H1 (cell line): ENCODE measurements around the gene TSC22D4. TPM values are rescaled to one million over a fixed set of nuclear protein-coding genes. Genes with fewer than 3 reads are reported as not detected.
"Not testable (repeated sequence)": the region's sequence is repeated elsewhere in the genome, so short reads cannot be mapped to it uniquely, and the experiment has no call there.

Source experiments
- CTCF ChIA-PET: fragments of 300-600 bp; sonication (Branson Sonifier 250); formaldehyde crosslinking; loops from one replicate; lab custom pipeline; 2021; ENCODE audit not compliant: partially characterized antibody; lab: Charles Lee
- POLR2A ChIA-PET: fragments of 300-600 bp; sonication (Branson Sonifier 250); formaldehyde crosslinking; loops from one replicate; lab custom pipeline; 2021; ENCODE audit warnings: inconsistent platforms; ENCODE audit not compliant: partially characterized antibody; lab: Charles Lee
- DNase-seq, 2 experiments: peaks; one replicate each; pipeline versions ENCODE4 v3.0.0 to v3.0.0-alpha.2; 2010 to 2022; ENCODE audit warnings: low spot score in 2 of 2, low read depth in 1 of 2, mixed read lengths in 1 of 2
- FAIRE-seq: peaks from 2 replicates; lab custom pipeline; 2011; peaks lifted over from hg19 to GRCh38; lab: Jason Lieb, UNC
- H2AFZ ChIP-seq: 2 replicates; pipeline ENCODE4 v1.8.1; 2012; ENCODE audit warnings: low read length, inconsistent platforms
- H2AK5ac ChIP-seq: 2 replicates; pipeline ENCODE4 v1.6.1; 2013; ENCODE audit warnings: low read depth, low read length
- H2BK120ac ChIP-seq: replicated peaks from 2 replicates; pipeline ENCODE3; 2013; ENCODE audit warnings: low read depth, low read length, inconsistent platforms
- H2BK12ac ChIP-seq: 2 replicates; pipeline ENCODE4 v1.6.1; 2013; ENCODE audit warnings: low read depth, low read length
- H2BK15ac ChIP-seq: 2 replicates; pipeline ENCODE4 v1.6.1; 2013; ENCODE audit warnings: low read length
- H2BK20ac ChIP-seq: 2 replicates; pipeline ENCODE4 v1.6.1; 2013; ENCODE audit warnings: low read length
- H2BK5ac ChIP-seq: 2 replicates; pipeline ENCODE4 v1.6.1; 2013; ENCODE audit warnings: low read depth, low read length
- H3K14ac ChIP-seq: 2 replicates; pipeline ENCODE4 v1.6.1; 2013; ENCODE audit warnings: inconsistent platforms; ENCODE audit not compliant: insufficient read length
- H3K18ac ChIP-seq: 2 replicates; pipeline ENCODE4 v1.6.1; 2013; ENCODE audit warnings: low read length; ENCODE audit errors: extremely low read depth
- H3K23ac ChIP-seq: 2 replicates; pipeline ENCODE4 v1.6.1; 2013; ENCODE audit warnings: inconsistent platforms; ENCODE audit not compliant: insufficient read length
- H3K23me2 ChIP-seq: 2 replicates; pipeline ENCODE4 v1.6.1; 2013; ENCODE audit warnings: low read depth, low read length
- H3K27ac ChIP-seq: 2 replicates; pipeline ENCODE4 v1.6.1; 2011; ENCODE audit warnings: low read depth, low read length, inconsistent platforms
- H3K27me3 ChIP-seq, 4 experiments: replicated peaks in 1 of 4; 1 replicate in 1 of 4; 2 replicates in 3 of 4; pipeline versions ENCODE4 v1.6.1 to v1.8.1; 2011 to 2013; ENCODE audit warnings: low read length in 3 of 4, mild to moderate bottlenecking in 3 of 4, inconsistent platforms in 2 of 4, mixed read lengths in 2 of 4, moderate library complexity in 1 of 4; ENCODE audit not compliant: control insufficient read depth in 3 of 4, insufficient read depth in 3 of 4; ENCODE audit errors: extremely low read depth in 1 of 4
- H3K36me3 ChIP-seq, 4 experiments: 2 replicates each; pipeline versions ENCODE4 v1.6.1 to v1.8.1; 2011 to 2013; ENCODE audit warnings: mild to moderate bottlenecking in 4 of 4, low read length in 3 of 4, moderate library complexity in 2 of 4, control low read depth in 1 of 4, inconsistent platforms in 1 of 4; ENCODE audit not compliant: insufficient read depth in 4 of 4, control insufficient read depth in 2 of 4
- H3K4ac ChIP-seq: replicated peaks from 2 replicates; pipeline ENCODE3; 2013; ENCODE audit warnings: low read length, low read depth, mixed read lengths, inconsistent platforms; ENCODE audit not compliant: insufficient read length
- H3K4me1 ChIP-seq, 4 experiments: replicated peaks in 1 of 4; 1 replicate in 1 of 4; 2 replicates in 3 of 4; pipeline versions ENCODE4 v1.6.1 to v1.8.1; 2011 to 2013; ENCODE audit warnings: low read length in 3 of 4, inconsistent platforms in 2 of 4, mixed read lengths in 1 of 4; ENCODE audit not compliant: insufficient read depth in 4 of 4, control insufficient read depth in 3 of 4
- H3K4me2 ChIP-seq, 2 experiments: 2 replicates each; pipeline versions ENCODE4 v1.6.1 to v1.8.1; 2011 to 2013; ENCODE audit warnings: low read depth in 2 of 2, low read length in 2 of 2, control low read depth in 1 of 2, inconsistent platforms in 1 of 2, mild to moderate bottlenecking in 1 of 2; ENCODE audit not compliant: insufficient read depth in 1 of 2
- H3K4me3 ChIP-seq, 4 experiments: fragments of 200-600, 300-600 bp in 1 of 4; sonication (generic), shearing (Covaris generic), sonication (Bioruptor Twin) in 1 of 4; 2 replicates each; pipeline versions ENCODE4 v1.5.1 to v1.8.1; 2011 to 2016; ENCODE audit warnings: low read length in 4 of 4, low read depth in 3 of 4, control low read depth in 2 of 4, inconsistent platforms in 2 of 4, mild to moderate bottlenecking in 2 of 4, mixed read lengths in 1 of 4, moderate library complexity in 1 of 4; ENCODE audit not compliant: insufficient read depth in 2 of 4; ENCODE audit errors: extremely low read depth in 1 of 4
- H3K56ac ChIP-seq: replicated peaks from 2 replicates; pipeline ENCODE3; 2013; ENCODE audit warnings: low read depth, mild to moderate bottlenecking, mixed read lengths, low read length, inconsistent platforms; ENCODE audit not compliant: insufficient read length
- H3K79me1 ChIP-seq: 2 replicates; pipeline ENCODE4 v1.6.1; 2013; ENCODE audit warnings: low read depth, low read length, control low read depth
- H3K79me2 ChIP-seq, 2 experiments: 2 replicates each; pipeline versions ENCODE4 v1.6.1 to v1.8.1; 2012 to 2013; ENCODE audit warnings: low read length in 2 of 2, mild to moderate bottlenecking in 2 of 2, inconsistent platforms in 1 of 2; ENCODE audit not compliant: insufficient read depth in 2 of 2, control insufficient read depth in 1 of 2
- H3K9ac ChIP-seq, 4 experiments: replicated peaks in 1 of 4; 1 replicate in 1 of 4; 2 replicates in 3 of 4; pipeline versions ENCODE4 v1.6.1 to v1.8.1; 2011 to 2013; ENCODE audit warnings: low read depth in 3 of 4, low read length in 3 of 4, control low read depth in 2 of 4, mild to moderate bottlenecking in 2 of 4, moderate library complexity in 2 of 4, inconsistent platforms in 1 of 4; ENCODE audit errors: extremely low read depth in 1 of 4
- H3K9me3 ChIP-seq, 2 experiments: 2 replicates each; pipeline versions ENCODE4 v1.6.1 to v1.8.1; 2012 to 2013; ENCODE audit warnings: mild to moderate bottlenecking in 2 of 2, moderate library complexity in 2 of 2, control low read depth in 1 of 2, inconsistent platforms in 1 of 2, low read depth in 1 of 2, low read length in 1 of 2, mixed read lengths in 1 of 2; ENCODE audit not compliant: insufficient read depth in 2 of 2
- H4K20me1 ChIP-seq, 2 experiments: replicated peaks in 1 of 2; 2 replicates each; pipeline versions ENCODE3 to v1.8.1; 2011 to 2013; ENCODE audit warnings: inconsistent platforms in 2 of 2, low read length in 2 of 2, mild to moderate bottlenecking in 1 of 2; ENCODE audit not compliant: insufficient read depth in 2 of 2, control insufficient read depth in 1 of 2
- H4K5ac ChIP-seq: 2 replicates; pipeline ENCODE4 v1.6.1; 2013; ENCODE audit warnings: low read length, low read depth, mixed read lengths, inconsistent platforms; ENCODE audit not compliant: insufficient read length
- H4K8ac ChIP-seq: 2 replicates; pipeline ENCODE4 v1.8.0; 2013; ENCODE audit warnings: mild to moderate bottlenecking, moderate library complexity, low read length, inconsistent platforms; ENCODE audit not compliant: insufficient read depth; ENCODE audit errors: extremely low read depth
- H4K91ac ChIP-seq: replicated peaks from 2 replicates; pipeline ENCODE3; 2013; ENCODE audit warnings: low read length, mixed read lengths, inconsistent platforms; ENCODE audit not compliant: insufficient read length
- BACH1 ChIP-seq: IDR thresholded peaks from 2 replicates; pipeline ENCODE4 v1.6.1; 2012; ENCODE audit warnings: low read length, improper control_type of control experiment
- BCL11A ChIP-seq, 2 experiments: IDR thresholded peaks; one replicate each; pipeline ENCODE4 v1.6.1; 2011; ENCODE audit warnings: low read depth in 2 of 2, low read length in 2 of 2, mild to moderate bottlenecking in 2 of 2
- CHD1 ChIP-seq: IDR thresholded peaks from 2 replicates; pipeline ENCODE4 v1.6.1; 2012; ENCODE audit warnings: low read depth, low read length, improper control_type of control experiment
- CTBP2 ChIP-seq: IDR thresholded peaks from 2 replicates; pipeline ENCODE4 v1.7.0; 2011; ENCODE audit warnings: borderline replicate concordance, mild to moderate bottlenecking, moderate library complexity, mixed read lengths, low read length; ENCODE audit not compliant: insufficient read depth, insufficient read length
- WGBS, 2 experiments: shearing (Covaris generic) in 1 of 2; methylation state at CpG; one replicate each; pipeline versions ENCODE4 v1.1.6 to v1.1.7; 2013 to 2015; ENCODE audit warnings: low lambda C conversion rate in 2 of 2, mixed read lengths in 2 of 2, inconsistent platforms in 1 of 2, low coverage in 1 of 2, missing lambda C conversion rate in 1 of 2; ENCODE audit not compliant: insufficient replicate concordance in 2 of 2, insufficient coverage in 1 of 2, insufficient read length in 1 of 2; ENCODE audit errors: extremely low coverage in 1 of 2, missing lambda C conversion rate in 1 of 2; 5-methylcytosine and 5-hydroxymethylcytosine counted together
- polyA plus RNA-seq, 7 experiments: library from polyadenylated mRNA; depleted of rRNA in 3 of 7; stranded (reverse) in 5 of 7; unstranded in 2 of 7; fragments of >200 nt in 5 of 7; fragments of 200-250 nt in 2 of 7; gene quantifications; 1 replicate in 5 of 7; 2 replicates in 1 of 7; 4 replicates in 1 of 7; pipeline versions ENCODE4 v1.2.1 to v1.2.3, GENCODE V29; 2011 to 2013; ENCODE audit warnings: missing spikeins in 2 of 7, mixed read lengths in 2 of 7
- total RNA-seq: library from RNA; stranded (reverse); fragmentation: NEBNext Ultra II Directional; extraction: Animal tissue kit (Norgen Biotek cat#: 25700); gene quantifications from 2 replicates; pipeline ENCODE4 v1.2.1, GENCODE V29; 2021
- TF ChIP-seq, protein P1 (sequence below): IDR thresholded peaks from 2 replicates; pipeline ENCODE4 v1.6.1; 2011; ENCODE audit warnings: low read length, improper control_type of control experiment

Gene TSC22D4
- total and polyA plus RNA-seq, 2 of the 8 experiments (the other 6 are each of a cell fraction or from before 2014, with no cell fraction given), result 13.2 to 20.3 TPM

DNA sequence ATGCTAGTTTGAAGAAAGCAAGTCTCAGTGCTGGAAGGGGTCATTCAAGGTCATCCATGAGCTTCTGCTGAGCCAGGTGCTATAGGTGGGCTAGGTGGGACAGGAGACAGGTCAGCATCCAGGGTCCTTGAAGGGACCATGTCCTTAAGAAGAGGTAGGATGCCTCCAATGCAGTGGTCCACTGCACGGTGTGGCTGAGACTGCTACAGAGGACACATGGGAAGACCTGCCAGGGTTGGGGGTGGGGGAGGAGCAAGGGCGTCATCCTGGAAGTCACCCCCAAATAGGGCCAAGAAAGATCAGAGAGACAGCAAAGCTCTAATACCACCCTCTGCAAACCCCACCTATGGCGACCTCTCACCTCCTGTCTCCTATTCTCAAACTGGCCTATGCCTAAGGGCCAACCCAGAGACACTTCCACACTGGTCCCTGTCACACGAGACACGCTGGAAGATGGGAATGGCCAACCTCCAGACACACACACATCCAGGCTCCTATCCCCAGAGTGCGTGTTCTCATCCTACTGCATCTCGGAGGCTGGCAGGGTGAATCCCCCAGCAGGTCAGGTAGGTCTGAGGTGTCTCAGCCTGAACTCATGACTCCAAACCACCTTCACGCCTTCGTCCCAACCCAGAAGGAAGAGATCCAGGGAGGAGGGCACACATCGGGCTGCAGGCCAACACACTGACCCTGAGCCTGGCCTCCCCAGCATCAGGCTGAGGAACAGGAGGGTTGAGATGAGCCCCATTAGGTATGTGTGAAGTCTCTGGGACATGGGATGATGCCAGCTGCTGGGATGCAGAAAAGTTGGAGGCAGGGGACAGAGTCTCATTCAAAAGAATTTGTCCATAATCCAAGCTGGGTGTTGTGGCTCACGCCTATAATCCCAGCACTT, 37.1 kb downstream of the TSC22D4 start (continued):
- TF ChIP-seq, protein P1, sequence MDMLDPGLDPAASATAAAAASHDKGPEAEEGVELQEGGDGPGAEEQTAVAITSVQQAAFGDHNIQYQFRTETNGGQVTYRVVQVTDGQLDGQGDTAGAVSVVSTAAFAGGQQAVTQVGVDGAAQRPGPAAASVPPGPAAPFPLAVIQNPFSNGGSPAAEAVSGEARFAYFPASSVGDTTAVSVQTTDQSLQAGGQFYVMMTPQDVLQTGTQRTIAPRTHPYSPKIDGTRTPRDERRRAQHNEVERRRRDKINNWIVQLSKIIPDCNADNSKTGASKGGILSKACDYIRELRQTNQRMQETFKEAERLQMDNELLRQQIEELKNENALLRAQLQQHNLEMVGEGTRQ, result no peak
- TF ChIP-seq CHD1 (no peak), BACH1 (no peak), BCL11A (IDR thresholded peaks at IDR 0.05; ENCODE audit: low read depth in 2 of 2, low read length in 2 of 2) (no peak), CTBP2 (no peak)
- TF ChIP-seq, all 59 proteins: peak for 0

DNA sequence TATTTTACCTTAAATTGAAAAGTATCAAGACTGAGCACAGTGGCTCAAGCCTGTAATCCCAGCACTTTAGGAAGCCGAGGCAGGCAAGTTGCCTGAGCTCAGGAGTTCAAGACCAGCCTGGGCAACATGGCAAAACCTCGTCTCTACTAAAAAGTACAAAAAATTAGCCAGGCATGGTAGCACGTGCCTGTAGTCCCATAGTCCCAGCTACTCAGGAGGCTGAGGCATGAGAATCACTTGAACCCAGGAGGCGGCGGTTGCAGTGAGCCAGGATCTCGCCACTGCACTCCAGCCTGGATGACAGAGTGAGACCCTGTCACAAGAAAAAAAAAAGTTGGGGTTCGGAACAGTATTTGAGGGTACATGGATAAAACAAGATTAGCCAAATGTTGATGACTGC, 39.8 kb downstream of the TSC22D4 start:
- H3K9me3 ChIP-seq, FAIRE-seq, H3K4ac ChIP-seq, H2BK12ac ChIP-seq, H4K20me1 ChIP-seq, H3K4me2 ChIP-seq, H3K9ac ChIP-seq, H3K23ac ChIP-seq, H3K27ac ChIP-seq, H2BK20ac ChIP-seq, H3K4me3 ChIP-seq, H2BK15ac ChIP-seq, H3K14ac ChIP-seq, H3K79me1 ChIP-seq, H4K91ac ChIP-seq, H3K27me3 ChIP-seq, H3K23me2 ChIP-seq, H3K56ac ChIP-seq, H2BK120ac ChIP-seq, H3K4me1 ChIP-seq, H4K5ac ChIP-seq, H4K8ac ChIP-seq, H2AFZ ChIP-seq, H2AK5ac ChIP-seq, H2BK5ac ChIP-seq, H3K36me3 ChIP-seq, DNase-seq, H3K18ac ChIP-seq: not testable (repeated sequence)
- 92% methylated on average over 7 of the region's 7 CpGs; no CpG with 5 or more reads in 1 of the 2 experiments for WGBS, 2 experiments
- H3K79me2 ChIP-seq, result peaks cover 0 to 11% of the 10 kb centered on the region in 2 experiments; a peak in 2 of 4 replicates
- ChIA-PET CTCF (interaction anchor here (0.7 to 1.8 kb wide), 3 partner anchors 7 to 120 kb away, joined by 3 to 7 read pairs (median 3); no protein-coding TSS in a partner anchor), POLR2A (interaction anchor here (1.0 to 4.7 kb wide), 2 partner anchors 10 to 11 kb away, joined by 3 to 45 read pairs; partner anchors contain the start of genes MEPCE and ZCWPW1)
